Dermis microvascular lymphatic vessel endothelial cell (primary cell): Measurements from ENCODE around the gene GALNT10. TPM values are rescaled to one million over a fixed set of nuclear protein-coding genes. Genes with fewer than 3 reads are reported as not detected.

Experiments used
- DNase-seq, 2 donors: peaks; one replicate each; pipeline versions ENCODE4 v3.0.0 to v3.0.0-alpha.2; 2010; ENCODE audit warnings: low read depth in 2 of 2
- total RNA-seq: library from RNA; depleted of rRNA; stranded (reverse); fragments of >200 nt; gene quantifications from 2 replicates; pipeline ENCODE4 v1.2.1, GENCODE V29; 2014

Gene GALNT10
- total RNA-seq, 1 donor from 2014 or later: 26.6 TPM

- peak in 1 of 2 donors; percentile 39 for DNase-seq
Measured at GRCh38 chr5:154202379-154203260, 12.1 kb downstream of the GALNT10 start.

- no peak for DNase-seq
Measured at GRCh38 chr5:154203798-154204578, 13.5 kb downstream of the GALNT10 start.

GRCh38 chr5:154205441-154206117 lies 15.0 kb downstream of the GALNT10 start:
- no peak for DNase-seq

DNA sequence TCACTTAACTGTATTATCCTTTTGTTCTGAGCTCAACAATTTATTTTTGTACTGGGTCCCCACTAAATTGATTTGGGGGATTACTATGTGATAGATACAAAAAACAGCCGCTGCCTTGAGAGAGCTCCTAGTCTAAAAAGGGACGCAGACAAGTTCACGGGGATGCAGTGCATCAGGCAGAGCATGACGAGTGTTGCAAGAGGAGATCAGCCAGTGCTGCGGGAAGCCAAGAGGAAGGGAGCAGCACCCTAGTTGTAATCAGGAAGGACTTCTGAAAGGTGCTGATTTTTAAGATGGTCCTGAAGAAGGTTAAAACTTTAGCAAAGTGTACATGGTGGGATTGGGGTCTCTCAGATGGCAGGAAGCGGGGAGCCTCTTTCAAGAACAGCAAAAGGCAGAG lies 15.8 kb downstream of the GALNT10 start:
- DNase-seq: no peak

DNA sequence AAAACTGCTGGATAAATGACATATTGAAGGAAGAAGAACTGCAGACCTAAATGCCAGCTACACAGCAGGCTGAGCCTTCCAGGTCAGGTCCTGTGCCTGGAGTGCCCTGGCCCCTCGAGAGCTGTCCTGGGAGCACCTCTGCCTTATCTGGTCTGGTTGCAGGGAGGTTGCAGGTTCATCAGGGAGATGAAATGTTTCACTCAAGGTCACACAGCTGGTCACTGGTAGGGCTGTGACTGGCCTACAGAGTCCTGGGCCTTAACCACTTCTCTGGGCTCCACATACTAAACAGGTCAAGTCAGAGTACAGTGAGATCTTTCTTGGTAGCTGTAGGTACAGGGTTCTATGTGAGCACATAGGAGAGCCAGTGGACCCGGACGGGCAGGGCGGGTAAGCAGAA lies 16.7 kb downstream of the GALNT10 start:
- DNase-seq: no peak

GRCh38 chr5:154209591-154210081 lies 19.1 kb downstream of the GALNT10 start:
- DNase-seq: no peak

- DNase-seq: no peak
Measured at GRCh38 chr5:154210163-154210562, 19.6 kb downstream of the GALNT10 start.

GRCh38 chr5:154211641-154212390 lies 21.3 kb downstream of the GALNT10 start:
- DNase-seq: no peak

GRCh38 chr5:154213592-154213991 lies 23.1 kb downstream of the GALNT10 start:
- DNase-seq: no peak

- no peak for DNase-seq
Measured at GRCh38 chr5:154214371-154215106, 24.0 kb downstream of the GALNT10 start.

DNA sequence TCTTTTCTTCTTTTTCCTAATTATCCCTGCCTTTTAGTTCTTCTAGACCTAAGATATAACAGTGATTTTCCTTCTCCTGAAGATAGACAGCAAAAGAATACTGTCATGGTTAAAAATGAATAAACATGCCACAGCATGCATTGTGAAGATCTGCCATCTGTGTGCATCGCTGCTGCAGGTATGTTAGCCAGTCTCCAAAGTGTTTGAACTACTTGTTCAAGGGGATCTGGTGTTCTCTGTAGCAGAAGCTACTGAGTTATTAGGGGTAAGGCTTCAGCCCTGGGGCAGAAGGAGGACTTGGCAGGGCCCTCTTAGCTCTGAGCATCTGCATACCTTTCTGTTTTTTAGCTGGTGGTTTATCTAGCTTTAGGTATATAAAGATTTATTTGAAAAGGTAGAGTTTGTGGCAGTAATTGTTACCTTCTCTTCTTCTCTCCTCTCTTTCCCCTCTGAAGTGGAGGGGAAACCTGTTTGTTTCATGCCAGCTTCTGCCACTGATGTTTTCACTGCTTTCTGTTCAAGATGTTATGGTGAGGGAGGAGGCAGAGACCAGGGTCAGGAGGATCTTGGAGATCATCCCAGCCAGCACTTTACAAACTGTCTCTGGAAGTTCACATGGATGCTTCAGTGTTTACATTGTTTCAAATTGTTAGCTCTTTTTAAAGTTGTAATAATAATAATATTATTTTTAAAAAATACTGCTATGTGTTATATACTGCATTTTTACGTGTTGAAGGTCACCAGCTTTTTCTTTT lies 25.2 kb downstream of the GALNT10 start:
- no peak for DNase-seq

GRCh38 chr5:154217462-154217861 lies 26.9 kb downstream of the GALNT10 start:
- no peak for DNase-seq

DNA sequence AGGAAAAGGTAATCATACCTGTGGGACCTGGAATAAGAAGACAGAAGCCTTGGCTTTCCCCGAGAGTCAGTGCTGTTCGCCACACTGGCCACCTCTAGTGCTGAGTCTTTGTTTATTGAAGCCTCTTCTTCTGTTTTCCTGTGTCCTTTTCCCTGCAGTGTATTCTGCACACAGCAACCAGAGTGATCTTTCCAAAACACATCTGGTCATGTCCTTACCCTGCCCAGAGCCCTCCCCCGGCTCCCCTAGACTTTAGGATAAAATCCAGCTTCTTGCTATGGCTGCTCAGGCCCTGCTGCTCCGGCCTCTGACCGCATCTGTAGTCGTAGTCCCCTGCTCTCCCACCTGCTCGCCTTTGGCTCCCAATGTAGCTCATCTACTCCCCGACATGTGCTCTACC lies 28.3 kb downstream of the GALNT10 start:
- DNase-seq: no peak

- DNase-seq: peak in 1 of 2 donors; percentile 49
Measured at GRCh38 chr5:154220625-154221024, 30.1 kb downstream of the GALNT10 start.

DNA sequence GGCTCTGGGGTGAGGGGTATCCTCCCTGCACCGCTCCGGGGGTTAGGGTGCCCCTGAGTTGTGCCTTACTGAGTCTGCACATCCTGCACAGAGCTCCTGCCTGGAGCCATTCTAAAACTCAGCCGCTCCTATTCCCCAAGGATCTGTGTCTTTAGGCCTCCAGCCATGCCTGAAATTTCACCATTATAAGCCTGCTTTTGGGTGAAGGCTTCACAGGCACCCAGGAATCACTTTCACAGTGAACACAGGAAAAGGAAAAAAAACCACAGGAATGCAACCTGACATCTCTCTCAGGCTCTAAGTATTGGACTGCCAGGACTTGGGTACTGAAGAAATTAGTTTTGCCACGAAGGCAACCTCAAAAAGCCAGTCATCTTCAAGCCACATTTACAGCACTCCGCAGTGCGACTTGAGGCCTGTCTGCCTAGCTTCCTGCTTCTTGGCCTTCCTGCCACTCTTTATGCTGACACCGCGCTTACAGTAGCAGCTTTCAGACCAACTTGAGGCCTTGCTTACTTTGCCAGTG lies 30.9 kb downstream of the GALNT10 start:
- peak in 1 of 2 donors; percentile 60 for DNase-seq

DNA sequence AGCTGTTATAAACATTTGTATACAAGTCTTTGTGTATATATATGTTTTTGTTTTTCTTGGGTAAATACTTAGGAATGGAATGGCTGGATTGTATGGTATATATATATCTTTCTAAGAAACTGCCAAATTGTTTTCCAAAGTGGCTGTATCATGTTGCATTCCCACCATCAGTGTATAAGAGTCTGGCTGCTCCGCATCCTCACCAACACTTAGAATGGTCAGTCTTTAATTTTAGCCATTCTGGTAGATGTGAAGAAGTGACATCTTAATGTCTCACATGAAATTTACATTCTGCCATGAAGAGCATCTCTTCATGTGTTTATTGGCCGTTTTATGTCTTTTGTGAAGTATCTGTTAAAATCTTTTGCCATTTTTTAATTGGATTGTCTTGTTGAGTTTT lies 31.9 kb downstream of the GALNT10 start:
- no peak for DNase-seq

DNA sequence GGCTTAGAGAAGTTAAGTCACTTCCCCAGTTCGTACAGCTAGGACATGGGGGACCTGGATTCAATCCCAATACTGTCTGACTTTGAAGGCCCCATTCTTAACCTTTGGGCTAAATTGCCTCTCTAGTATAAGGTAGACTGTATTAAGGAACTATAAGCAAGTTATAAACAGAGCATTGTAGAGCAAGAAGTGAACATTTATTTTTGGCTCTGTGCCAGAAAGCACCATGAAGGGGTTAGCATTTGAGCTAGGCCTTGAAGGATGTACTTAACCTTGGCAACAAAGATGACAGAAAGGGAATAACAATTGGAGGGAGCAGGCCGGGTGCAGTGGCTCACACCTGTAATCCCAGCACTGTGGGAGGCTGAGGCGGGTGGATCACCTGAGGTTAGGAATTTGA lies 32.8 kb downstream of the GALNT10 start:
- DNase-seq: no peak

DNA sequence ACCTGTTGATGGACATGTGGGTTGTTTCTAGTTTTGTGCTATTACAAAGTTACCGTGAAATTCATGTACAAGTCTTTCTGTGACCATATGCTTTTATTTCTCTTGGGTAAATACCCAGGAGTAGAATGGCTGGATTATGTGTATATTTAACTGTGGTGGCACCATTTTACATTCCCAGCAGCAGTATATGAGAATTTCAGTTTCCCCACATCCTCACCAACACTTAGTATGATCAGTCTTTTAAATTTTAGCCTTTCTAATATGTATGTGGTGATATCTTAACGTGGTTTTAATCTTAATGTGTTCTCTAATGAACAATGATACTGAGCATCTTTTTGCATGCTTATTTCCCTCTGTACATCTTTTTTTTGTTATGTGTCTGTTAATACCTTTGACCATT lies 36.6 kb downstream of the GALNT10 start:
- no peak for DNase-seq

DNA sequence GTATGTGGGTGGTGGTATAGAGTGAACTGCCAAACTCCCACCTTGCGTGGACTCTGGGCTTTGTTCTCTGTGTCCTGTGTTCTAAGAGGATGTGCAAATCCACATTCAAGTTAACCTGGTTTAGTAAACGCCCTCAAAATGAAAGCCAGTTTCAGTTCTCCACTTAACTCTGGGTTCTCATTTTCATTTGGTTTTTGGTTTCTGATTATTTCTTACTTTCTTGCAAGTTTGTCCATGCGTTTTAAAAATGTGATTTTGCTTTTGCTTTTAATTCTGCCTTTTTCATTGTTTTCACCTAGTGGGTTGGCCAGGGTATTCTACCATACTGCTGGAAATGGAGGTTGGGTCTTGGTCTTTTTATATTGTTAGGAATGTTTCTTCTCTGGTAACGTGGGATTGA lies 38.2 kb downstream of the GALNT10 start:
- DNase-seq: no peak
